PFSK-1 (cell line): ENCODE data around the gene ZNF827.

Source experiments
- FOXP2 ChIP-seq: optimal IDR thresholded peaks from 2 replicates; pipeline ENCODE3; 2011; ENCODE audit warnings: borderline replicate concordance, control low read depth, inconsistent platforms; ENCODE audit not compliant: insufficient read depth; ENCODE audit errors: extremely low read length, extremely low read depth
- POLR2AphosphoS5 ChIP-seq: IDR thresholded peaks from 2 replicates; pipeline ENCODE4 v1.6.1; 2012; ENCODE audit warnings: low read depth, mild to moderate bottlenecking, control low read depth, low read length, moderate library complexity
- REST ChIP-seq, 2 experiments: IDR thresholded peaks; 2 replicates each; pipeline versions ENCODE4 v1.6.1 to v1.8.0; 2011 to 2012; ENCODE audit warnings: low read depth in 2 of 2, low read length in 2 of 2, control low read depth in 1 of 2, inconsistent platforms in 1 of 2, mild to moderate bottlenecking in 1 of 2, moderate library complexity in 1 of 2; ENCODE audit not compliant: insufficient read depth in 1 of 2
- SIN3A ChIP-seq: IDR thresholded peaks from 2 replicates; pipeline ENCODE4 v1.6.1; 2012; ENCODE audit warnings: mild to moderate bottlenecking, low read length, moderate library complexity, borderline replicate concordance; ENCODE audit not compliant: insufficient read depth
- TAF1 ChIP-seq: IDR thresholded peaks from 2 replicates; pipeline ENCODE4 v1.6.1; 2012; ENCODE audit warnings: low read length, control low read depth, borderline replicate concordance; ENCODE audit not compliant: insufficient read depth

The ZNF827 gene

GRCh38 chr4:145907812-145908211 is 30.8 kb downstream of the ZNF827 start:
- no peak for TF ChIP-seq POLR2AphosphoS5
- TF ChIP-seq FOXP2, result no peak

- no peak for TF ChIP-seq SIN3A
- no peak for TF ChIP-seq FOXP2
- TF ChIP-seq POLR2AphosphoS5, result no peak
- no peak for TF ChIP-seq TAF1
Observed at GRCh38 chr4:145907390-145907789, 31.2 kb downstream of the ZNF827 start.

GRCh38 chr4:145904413-145905177 is 34.0 kb downstream of the ZNF827 start:
- TF ChIP-seq POLR2AphosphoS5 (no peak), REST (IDR thresholded peaks at IDR 0.05; ENCODE audit: insufficient read depth in 1 of 2, low read depth in 2 of 2, low read length in 2 of 2) (no peak), TAF1 (no peak), FOXP2 (no peak), SIN3A (no peak)

GRCh38 chr4:145902522-145902921 is 36.1 kb downstream of the ZNF827 start:
- TF ChIP-seq FOXP2, result no peak
- TF ChIP-seq REST (IDR thresholded peaks at IDR 0.05; ENCODE audit: insufficient read depth in 1 of 2, low read depth in 2 of 2, low read length in 2 of 2), result no peak
- TF ChIP-seq SIN3A, result no peak
- TF ChIP-seq POLR2AphosphoS5, result no peak
- no peak for TF ChIP-seq TAF1

GRCh38 chr4:145899886-145900460 is 38.6 kb downstream of the ZNF827 start:
- no peak for TF ChIP-seq POLR2AphosphoS5
- TF ChIP-seq SIN3A, result no peak
- TF ChIP-seq REST (IDR thresholded peaks at IDR 0.05; ENCODE audit: insufficient read depth in 1 of 2, low read depth in 2 of 2, low read length in 2 of 2), result no peak
- TF ChIP-seq FOXP2, result no peak
- no peak for TF ChIP-seq TAF1
